Measurements from ENCODE around the gene NSMCE3. TPM values are rescaled to one million over a fixed set of nuclear protein-coding genes. Genes with fewer than 3 reads are reported as not detected.

Gene NSMCE3
- total and polyA plus RNA-seq, 4 donors: 2.3 to 3.3 (median 2.8) TPM

DNA sequence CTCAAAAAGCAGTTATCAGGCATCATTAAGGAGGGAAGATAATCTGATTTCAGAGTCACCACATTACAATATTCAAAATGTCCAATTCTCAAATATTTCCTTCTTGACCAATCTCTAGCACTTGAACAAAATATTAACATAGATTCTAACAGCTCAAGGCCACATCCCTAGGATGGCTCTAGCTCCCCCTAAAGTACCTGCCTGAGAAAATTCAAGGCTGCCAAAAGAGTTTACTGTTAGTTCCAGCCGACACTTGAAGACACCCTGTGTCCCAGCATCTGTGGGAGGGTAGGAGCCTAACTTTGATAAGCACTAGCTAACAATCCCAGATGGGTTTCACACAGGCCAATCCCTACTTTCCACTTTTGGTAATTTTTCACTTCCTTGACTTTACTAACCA, 10.4 kb downstream of the NSMCE3 start:
- no peak overlapping the region for H3K27ac ChIP-seq (ENCODE audit: low read depth in 1 of 2, low read length in 2 of 2)
- H3K36me3 ChIP-seq (ENCODE audit: control insufficient read depth in 4 of 4, insufficient read depth in 3 of 4, low read depth in 1 of 4, low read length in 3 of 4): no peaks in the 10 kb centered on the region
- no peaks in the 10 kb centered on the region for H3K9me3 ChIP-seq (ENCODE audit: control insufficient read depth in 4 of 4, low read length in 3 of 4)
- no peaks in the 10 kb centered on the region for H3K27me3 ChIP-seq (ENCODE audit: control insufficient read depth in 4 of 4, insufficient read depth in 4 of 4, low read length in 3 of 4)
- DNase-seq (ENCODE audit: low spot score): no peak
- 41% methylated on average over 1 of the region's 1 CpG for WGBS
- no peak overlapping the region for H3K9ac ChIP-seq (ENCODE audit: low read depth in 1 of 2, low read length in 2 of 2)
- TF ChIP-seq REST (IDR thresholded peaks at IDR 0.05) (no peak), GABPA (IDR thresholded peaks at IDR 0.05 in 1 of 2, conservative IDR thresholded peaks at IDR 0.05 in 1 of 2) (no peak), FOXA1 (IDR thresholded peaks at IDR 0.05) (no peak), SP1 (IDR thresholded peaks at IDR 0.05) (no peak), JUND (IDR thresholded peaks at IDR 0.05) (no peak), EGR1 (IDR thresholded peaks at IDR 0.05; ENCODE audit: low read depth in 2 of 2) (no peak), HNF4A (conservative IDR thresholded peaks at IDR 0.05) (no peak), CTCF (IDR thresholded peaks at IDR 0.05; ENCODE audit: low read depth, low read length, missing input control) (no peak), YY1 (IDR thresholded peaks at IDR 0.05) (no peak), ATF3 (IDR thresholded peaks at IDR 0.05) (no peak), RAD21 (IDR thresholded peaks at IDR 0.05) (no peak), RXRA (IDR thresholded peaks at IDR 0.05) (no peak), HNF4G (IDR thresholded peaks at IDR 0.05) (no peak), NR2F2 (IDR thresholded peaks at IDR 0.05) (no peak), FOXA2 (IDR thresholded peaks at IDR 0.05) (no peak), TAF1 (conservative IDR thresholded peaks at IDR 0.05) (no peak)
- TF ChIP-seq, protein P1, sequence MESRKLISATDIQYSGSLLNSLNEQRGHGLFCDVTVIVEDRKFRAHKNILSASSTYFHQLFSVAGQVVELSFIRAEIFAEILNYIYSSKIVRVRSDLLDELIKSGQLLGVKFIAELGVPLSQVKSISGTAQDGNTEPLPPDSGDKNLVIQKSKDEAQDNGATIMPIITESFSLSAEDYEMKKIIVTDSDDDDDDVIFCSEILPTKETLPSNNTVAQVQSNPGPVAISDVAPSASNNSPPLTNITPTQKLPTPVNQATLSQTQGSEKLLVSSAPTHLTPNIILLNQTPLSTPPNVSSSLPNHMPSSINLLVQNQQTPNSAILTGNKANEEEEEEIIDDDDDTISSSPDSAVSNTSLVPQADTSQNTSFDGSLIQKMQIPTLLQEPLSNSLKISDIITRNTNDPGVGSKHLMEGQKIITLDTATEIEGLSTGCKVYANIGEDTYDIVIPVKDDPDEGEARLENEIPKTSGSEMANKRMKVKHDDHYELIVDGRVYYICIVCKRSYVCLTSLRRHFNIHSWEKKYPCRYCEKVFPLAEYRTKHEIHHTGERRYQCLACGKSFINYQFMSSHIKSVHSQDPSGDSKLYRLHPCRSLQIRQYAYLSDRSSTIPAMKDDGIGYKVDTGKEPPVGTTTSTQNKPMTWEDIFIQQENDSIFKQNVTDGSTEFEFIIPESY (IDR thresholded peaks at IDR 0.05): no peak
- TF ChIP-seq, protein P2, sequence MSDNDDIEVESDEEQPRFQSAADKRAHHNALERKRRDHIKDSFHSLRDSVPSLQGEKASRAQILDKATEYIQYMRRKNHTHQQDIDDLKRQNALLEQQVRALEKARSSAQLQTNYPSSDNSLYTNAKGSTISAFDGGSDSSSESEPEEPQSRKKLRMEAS (IDR thresholded peaks at IDR 0.05): no peak
- H3K4me3 ChIP-seq (ENCODE audit: low read depth in 1 of 3, low read length in 3 of 3): no peak overlapping the region
- H3K4me1 ChIP-seq (ENCODE audit: control insufficient read depth in 4 of 4, insufficient read depth in 4 of 4, low read length in 3 of 4): no peaks in the 10 kb centered on the region
